GM21786 (cell line): ENCODE measurements around the gene EIF4EBP2.

Experiments used
- ATAC-seq: cut with Tn5 transposase; IDR thresholded peaks from one replicate; pipeline ENCODE4 v1.9.1; 2021; ENCODE audit not compliant: unreplicated experiment

Gene EIF4EBP2, protein sequence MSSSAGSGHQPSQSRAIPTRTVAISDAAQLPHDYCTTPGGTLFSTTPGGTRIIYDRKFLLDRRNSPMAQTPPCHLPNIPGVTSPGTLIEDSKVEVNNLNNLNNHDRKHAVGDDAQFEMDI

DNA sequence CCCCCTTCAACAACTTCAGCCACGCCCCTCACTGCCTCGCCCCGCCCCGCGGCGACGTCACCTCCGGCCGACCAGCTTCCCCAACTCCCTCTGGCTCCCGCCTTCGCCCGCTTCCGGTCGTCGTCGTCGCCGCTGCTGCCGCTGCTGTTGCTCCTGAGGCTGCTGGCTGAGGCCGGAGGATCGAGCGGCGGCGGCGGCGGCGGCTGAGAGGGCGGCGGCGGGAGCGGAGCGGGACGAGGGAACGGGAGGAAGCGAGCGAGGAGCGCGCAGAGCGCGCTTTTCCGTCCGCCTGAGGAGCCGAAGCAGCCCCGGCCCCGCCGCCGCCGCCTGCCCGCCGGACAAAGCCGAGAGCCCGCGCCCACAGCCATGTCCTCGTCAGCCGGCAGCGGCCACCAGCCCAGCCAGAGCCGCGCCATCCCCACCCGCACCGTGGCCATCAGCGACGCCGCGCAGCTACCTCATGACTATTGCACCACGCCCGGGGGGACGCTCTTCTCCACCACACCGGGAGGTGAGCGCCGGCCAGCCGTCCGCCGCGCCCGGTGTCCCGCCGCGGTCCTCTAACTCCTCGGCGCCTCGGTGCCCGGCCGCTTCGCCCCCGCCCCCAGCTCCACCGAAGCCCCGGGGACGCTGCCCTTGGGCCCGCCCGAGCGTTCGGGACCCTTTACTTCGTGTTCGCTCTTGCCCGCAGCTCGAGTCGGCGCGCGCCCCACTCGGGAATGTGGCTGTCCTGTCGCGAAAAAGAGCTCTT lies at the start of gene EIF4EBP2:
Gene EIF4EBP2 (plus strand): TSS at position 110 of the 751 bp plus-strand sequence. CDS start 257 bp downstream, at position 367.
- ATAC-seq, result peak; percentile 81

DNA sequence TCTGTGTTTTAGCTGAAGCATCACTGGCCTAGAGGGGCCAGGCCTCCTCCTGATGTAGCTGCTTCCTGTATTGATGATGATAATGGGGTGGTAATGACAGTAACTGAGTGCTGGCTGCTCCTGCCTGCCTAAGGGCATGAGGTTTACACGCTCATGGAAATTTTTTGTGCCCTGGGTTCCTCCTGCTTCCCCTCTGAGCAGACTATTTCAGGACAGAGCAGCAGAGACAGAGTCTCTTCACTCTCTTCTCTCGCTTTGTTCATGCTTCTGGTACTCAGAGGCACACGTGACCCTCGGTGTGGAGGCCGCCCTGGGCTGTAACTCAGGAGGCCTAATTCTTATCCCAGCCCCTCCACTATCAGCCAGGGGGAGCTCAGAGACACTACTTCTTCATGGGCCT lies 49.4 kb upstream of the EIF4EBP2 start:
- no peak for ATAC-seq

DNA sequence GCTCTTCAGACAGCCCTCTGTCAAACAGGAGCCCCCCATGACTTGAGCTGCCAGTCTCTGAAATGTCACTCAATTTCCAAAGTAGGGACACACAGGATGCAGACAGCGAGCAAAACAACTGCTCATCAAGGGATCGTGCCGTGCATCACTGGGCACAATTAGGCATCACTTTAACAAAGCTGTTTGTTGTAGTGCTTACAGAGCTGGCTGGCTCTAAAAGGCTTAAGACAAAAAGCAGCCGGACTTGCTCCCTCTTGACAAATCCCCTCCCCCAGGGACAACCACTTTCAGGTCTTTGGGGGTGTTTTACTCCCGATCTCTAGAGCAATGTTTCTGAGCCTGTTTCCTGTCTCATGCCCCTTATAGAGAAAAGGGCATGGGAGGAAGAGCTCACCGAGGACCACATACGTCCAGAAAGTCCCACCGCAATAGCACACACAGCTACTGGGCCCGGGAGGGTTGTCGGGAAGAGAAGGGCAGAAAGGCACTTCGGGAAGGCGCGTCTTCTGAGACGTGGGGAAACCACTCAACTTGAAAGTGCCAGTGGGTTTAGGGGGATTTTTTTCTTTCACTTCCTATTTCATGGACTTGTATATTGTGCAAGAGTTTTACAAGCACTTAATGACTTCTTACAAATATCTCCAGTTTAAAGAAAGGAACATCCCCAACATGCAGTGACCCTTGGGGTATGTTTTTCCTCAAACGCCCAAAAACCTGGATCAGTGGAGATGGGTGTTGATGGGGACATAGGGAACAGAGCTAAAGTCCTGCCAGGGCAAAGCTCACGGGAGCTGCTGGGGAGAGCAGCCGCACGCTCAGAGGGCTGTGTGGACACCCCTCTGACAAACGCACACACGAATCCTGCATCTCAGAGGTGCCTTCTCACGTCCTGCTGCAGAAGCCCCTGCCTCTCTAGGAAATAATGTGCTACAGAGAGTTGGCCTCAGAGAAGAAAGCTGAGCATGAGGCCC lies 48.6 kb upstream of the EIF4EBP2 start:
- peak; percentile 76 for ATAC-seq

DNA sequence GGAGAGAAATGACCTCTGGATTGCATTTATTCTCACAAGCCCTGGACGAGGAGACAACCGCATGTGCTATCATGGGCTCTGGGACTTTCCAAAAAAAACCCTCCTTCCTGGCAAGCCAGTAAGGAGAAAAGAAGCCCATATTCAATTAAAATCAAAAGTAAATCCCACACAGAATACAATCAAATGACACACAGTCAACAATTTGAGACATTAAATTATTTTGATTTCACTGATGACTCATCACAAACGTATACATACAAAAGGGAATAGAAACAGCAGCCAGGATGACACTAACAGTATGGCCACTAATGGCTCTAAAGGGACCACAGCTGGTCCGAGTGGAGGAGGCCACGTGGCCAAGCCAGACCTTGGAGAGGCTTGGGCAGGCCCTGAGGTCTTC lies 46.4 kb upstream of the EIF4EBP2 start:
- ATAC-seq, result no peak

DNA sequence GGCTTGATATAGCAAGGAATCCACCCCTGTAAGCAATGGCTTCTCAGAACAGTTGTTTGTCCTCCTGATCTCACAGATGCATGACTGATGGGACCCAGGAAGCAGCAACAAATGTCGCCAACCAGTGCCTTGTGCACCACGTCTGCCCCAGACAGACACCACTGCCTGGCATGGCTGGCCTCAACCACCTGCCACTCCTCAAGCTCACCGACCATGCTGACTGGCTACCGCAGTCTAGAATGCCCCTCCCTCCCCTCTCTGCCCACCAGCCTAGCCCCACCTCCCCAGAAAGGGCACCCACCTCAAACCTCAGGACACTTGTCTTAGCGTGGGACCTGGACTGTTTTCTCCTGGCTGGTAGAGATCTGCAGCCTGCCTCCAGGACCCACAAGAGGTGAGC lies 45.5 kb upstream of the EIF4EBP2 start:
- ATAC-seq, result no peak

DNA sequence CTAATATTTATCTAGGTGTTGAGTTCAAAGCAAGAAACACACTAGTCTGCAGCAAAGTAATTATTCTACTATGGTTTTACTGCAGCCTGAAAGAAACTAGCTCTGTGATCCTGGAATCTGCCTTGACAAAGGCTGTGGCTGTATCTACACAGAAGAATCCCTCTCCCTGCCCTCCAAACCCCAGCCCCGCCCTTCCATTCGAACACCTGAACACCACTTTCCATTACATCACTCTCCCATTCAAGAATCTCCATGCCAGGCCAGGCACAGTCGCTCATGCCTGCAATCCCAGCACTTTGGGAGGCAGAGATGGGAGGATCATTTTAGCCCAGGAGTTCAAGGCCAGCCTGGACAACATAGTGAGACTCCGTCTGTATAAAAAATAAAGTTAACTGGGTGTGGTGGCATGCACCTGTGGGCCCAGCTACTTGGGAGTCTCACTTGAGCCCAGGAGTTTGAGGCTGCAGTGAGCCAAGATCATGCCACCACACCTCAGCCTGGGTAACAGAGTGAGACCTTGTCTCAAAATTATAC lies 44.9 kb upstream of the EIF4EBP2 start:
- no peak for ATAC-seq

DNA sequence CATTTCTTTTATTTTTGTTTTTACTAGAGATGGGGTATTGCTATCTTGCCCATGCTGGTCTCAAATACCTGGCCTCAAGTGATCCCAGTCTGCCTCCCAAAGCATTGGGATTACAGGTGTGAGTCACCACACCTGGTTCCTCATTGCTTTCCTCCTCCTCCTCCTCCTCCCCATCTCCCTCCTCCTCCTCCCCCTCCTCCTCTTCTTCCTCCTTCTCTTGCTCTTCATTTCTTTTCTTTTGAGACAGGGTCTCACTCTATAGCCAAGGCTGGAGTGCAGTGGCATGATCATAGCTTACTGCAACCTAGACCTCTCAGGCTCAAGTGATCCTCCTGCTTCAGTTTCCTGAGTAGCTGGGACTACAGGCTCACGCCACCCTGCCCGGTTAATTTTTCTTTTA lies 43.7 kb upstream of the EIF4EBP2 start:
- no peak for ATAC-seq

DNA sequence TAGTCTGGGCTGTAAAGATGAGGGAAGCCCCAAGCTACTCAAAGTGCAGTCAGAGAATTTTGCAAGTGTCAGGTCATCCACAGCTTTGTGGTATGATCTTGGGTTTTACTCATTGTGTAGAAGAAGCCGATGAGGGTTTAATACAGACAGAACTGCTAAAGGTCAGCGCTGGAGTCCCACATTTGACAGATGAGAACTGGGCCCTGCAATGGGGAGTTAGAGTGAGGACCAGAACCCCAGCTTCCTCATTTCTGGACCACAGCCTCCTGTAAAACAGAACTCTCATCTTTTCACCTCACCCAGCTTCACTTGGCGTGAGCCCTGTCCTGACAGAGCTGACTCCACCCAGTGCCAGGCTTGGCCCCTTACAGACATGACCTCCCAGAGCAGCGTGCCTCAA lies 41.6 kb upstream of the EIF4EBP2 start:
- ATAC-seq, result no peak

DNA sequence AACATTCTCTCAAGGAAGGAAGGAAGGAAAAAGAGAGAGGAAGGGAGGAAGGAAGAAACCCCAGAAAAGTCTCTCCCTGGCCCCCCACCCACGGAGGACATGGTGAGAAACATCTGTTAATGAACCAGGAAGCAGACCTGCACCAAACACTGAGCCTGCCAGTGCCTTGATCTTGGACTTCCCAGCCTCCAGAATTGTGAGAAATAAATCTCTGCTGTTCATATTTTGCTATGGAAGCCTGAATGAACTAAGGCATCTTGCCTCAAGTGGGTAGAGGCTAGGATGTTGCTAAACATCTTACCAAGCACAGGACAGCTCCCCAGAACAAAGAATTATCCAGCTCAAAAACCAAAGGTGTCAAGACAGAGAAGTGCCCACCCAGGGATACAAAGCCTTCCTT lies 40.7 kb upstream of the EIF4EBP2 start:
- ATAC-seq, result no peak

DNA sequence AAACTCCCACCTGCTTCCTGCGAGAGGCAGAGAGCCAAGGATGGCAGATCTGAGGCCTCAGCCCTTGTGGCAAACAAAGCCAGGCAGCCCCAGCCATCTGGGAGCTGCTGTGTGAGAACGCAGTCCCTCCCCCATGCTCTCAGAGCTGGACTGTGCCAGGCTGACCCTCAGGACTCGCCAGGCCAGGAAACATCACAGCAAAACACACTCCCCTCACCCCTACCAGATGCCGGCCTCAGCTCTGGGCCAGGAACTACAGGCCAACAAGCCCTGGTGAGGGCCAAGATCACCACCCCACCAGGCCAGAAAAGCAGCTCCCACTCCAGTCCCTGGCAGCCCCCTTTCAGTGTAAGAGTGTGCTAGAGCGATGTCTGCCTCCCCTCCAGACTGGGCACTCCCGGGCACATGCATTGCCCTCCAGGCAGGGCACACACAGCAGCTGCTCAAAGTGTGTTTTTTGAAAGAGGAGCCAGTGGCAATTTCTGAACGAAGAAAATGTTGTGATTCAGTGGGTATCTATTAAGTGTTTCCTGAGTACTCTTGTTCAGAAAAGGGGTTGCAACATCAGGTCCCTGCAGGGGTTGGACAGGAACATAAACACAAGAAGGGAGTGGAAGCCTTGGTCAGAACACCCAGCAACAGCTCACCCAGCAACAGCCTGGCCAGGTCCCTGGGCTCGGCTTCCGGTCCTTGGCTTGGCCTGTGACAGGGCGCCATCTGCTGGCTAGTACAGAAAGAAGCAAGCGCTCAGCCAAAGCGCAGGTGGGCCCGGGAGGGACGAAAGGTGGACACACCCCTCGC lies 39.8 kb upstream of the EIF4EBP2 start:
- peak; percentile 77 for ATAC-seq

DNA sequence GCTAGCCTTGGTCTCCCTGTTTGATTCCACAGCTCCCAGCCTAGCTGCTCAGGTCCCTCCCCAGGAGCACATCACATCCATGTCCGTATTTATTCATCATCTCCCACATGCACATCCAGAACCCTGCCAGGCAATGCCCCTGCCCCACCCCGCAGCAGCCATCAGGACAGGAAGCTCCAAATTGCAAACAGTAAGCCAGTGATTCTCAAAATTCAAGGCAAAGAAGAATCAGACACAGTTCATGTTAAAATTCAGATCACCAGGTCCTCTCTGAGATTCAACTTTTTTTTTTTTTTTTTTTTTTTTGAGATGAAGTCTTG lies 39.2 kb upstream of the EIF4EBP2 start:
- no peak for ATAC-seq

DNA sequence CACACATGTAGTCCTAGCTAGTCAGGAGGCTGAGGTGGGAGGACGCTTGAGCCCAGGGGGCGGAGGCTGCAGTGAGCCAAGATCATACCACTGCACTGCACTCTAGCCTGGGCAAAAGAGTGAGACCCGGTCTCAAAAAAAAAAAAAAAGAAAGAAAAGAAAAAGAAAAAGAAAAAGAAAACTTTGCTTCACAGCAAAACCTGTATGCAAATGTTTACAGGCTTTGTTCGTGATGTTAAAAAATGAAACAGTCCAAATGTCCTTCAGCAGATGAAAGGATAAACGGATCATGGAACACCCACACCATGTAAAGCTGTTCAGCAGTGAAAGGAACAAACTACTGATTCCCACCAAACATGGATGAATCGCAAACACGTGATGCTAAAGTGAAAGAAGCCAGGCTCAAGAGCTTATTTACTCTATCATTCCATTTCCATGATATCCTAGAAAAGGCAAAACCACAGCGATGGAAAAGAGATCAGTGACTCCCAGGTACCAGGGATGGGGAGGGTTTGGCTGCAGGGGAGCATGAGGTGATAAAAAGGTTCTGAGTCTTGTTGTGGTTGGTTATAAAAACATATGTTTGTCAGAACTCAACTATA lies 36.6 kb upstream of the EIF4EBP2 start:
- ATAC-seq, result no peak

DNA sequence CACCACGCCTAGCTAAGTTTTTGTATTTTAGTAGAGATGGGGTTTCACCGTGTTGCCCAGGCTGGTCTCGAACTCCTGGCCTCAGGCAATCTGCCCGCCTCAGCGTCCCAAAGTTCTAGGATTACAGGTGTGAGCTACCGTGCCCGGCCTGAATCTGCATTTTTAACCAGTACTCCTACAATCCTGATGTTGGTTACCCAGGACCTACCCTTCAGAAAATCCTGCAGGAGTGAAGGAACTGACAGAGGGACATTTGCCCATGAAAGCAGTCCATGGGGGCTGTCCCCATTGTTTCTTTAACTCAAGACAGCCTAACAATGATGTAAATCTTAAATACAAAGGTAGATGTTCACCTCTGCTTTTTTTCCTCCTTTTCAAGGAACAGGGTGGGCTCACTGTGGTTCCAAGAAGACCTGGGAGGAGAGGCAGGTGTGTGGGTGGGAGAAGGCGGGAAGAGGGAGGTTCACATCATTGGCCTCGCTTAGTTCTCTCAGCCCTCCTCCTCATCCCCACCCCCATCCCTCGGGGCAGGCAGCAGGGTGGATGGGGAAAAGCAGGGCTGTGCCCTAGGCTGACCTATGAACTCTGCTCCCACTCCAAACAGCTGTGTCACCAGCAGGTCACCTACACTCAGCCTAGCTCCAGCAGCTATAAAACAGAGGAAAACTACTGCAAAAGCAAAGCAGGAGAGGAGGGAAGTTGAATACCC lies 35.0 kb upstream of the EIF4EBP2 start:
- no peak for ATAC-seq

DNA sequence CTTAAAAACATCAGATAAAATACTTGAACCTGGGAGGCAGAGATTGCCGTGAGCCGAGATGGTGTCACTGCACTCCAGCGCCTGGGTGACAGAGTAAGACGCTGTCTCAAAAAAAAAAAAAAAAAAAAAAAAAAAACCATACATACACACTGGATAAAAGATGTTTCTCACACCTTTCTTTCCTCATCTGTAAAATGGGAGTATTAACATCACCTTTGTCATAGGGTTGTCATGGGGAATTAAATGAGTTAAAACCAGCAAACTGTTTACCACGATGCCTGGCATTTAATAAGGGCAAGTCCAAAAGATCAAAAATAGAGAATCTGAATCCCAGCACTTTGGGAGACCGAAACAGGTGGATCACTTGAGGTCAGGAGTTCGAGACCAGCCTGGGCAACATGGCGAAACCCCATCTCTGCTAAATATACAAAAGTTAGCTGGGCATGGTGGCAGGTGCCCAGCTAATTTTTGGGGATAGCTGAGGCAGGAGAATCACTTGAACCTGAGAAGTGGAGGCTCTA lies 34.4 kb upstream of the EIF4EBP2 start:
- no peak for ATAC-seq

DNA sequence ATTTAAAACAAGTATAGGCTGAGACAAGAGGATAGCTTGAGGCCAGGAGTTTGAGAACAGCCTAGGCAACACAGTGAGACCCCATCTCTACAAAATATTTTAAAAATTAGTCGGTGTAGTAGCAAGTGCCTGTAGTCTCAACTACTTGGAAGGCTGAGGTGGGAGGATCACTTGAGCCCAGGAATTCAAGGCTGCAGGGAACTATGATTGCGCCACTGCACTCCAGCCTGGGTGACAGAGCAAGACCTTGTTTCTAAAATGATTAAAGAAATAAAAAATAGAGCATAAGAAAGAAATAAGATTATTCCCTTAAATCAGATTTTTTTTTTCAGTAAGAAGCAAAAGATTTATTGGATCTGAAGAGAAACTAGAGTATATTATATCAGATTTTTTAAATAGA lies 33.2 kb upstream of the EIF4EBP2 start:
- no peak for ATAC-seq

DNA sequence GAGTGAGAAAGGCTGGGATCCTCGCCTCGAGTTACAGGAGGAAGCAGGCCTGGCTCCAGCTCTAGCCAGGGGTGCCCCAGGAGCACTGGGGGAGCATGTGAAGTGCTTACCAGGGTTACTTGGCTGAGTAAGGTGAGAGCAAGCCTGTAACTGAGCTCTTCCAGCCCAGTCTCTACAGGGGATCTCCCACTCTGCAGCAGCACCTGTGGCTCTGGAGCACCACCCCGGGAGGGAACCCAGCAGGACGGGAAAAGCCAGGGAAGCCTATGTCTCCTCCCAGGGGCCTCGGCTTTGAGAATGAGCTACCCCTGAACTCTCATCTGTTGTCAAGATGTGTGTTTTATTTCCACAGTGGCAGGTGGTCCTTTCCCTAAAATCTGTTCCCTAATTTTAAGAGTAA lies 32.1 kb upstream of the EIF4EBP2 start:
- no peak for ATAC-seq

DNA sequence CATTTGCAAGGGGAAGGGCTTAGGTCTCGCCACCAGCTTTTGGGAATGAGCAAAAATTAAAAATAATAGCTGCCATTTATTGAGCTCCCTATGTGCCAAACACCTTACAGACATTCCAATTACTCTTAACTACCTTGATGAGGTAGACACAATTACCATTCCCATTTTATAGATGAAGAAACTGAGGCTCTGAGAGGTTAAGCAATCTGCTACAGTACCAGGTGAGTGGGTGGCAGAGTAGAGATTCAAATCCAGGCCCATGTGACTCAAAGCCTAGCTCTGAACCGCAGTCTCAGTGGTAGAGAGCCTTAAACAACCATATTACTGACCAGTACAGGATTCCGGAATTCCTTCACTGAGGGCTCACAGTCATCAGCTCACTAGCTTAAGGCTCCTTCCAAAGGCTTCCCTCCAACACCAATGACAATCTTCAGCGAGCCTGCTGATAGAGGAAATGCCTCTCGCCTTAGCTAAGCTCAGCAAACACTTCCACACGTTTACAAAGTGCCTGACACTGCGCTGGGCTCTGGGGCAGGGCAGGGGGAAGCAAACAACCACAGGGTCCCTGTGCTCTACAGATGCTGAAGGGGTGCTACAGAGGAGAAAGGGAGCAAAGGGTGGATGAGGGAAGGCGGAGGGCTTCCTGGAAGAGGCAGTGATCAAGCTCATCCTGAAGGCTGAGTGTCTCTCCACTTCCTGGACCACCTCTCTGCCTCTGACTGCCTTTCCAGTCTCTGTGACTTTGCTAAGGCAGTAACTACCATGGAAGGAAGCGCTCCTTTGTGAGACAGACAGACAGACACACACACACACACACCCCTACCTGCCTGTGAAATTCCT lies 28.9 kb upstream of the EIF4EBP2 start:
- no peak for ATAC-seq

DNA sequence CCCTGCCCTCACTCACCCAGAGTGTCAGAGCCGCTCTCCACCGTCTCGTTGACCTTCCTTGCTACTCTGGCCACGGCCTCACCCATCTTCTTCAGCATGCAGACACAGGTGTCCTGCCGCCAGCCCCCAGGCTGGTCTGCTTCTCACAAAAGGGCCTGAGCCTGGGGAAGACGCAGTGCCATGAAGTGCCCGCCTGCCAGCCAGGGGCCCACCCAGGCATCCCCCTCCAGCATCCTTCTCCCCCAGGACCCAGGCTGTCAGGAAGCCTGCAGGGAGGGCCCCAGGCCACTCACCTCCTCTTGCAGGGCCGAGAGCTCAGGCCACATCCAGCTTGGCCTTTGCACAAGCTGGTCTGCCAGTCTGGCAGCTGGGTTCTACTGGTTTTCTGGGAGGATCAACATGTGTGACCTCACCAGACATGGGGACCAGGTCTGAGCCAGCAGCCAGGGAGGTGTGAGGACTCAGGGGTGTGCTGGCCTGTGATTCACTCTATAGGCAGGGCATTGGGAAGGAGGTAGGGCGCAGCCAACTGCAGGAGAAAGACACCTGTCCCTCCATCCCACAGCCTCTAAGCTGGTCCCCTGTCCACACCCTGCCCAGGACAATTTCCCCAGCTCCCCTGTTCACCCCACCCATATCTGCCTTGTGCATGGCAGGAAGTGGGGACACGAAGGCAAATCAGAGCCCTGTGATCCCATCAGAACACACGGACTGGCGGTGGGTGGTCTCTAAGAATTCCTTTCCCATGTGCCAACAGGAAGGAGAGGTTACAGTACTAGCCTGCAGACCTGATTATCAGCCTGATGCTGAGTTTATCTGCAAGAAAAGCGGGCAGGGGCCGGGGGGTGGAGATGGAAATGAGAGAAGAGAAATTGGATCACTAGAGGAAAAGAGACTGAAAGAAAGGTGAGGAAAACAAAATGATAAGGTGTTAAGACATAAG lies 27.2 kb upstream of the EIF4EBP2 start:
- no peak for ATAC-seq
